NCI-H2029 treated with DMSO at 0.1 percent for 48 hours (cell line): ENCODE data around the gene VEGFC.

Experiments
- DNase-seq: peaks from one replicate; lab custom pipeline; 2025; lab: John Stamatoyannopoulos, UW

The VEGFC gene

GRCh38 chr4:176798540-176798939 lies 5.8 kb upstream of the VEGFC start:
- no peak for DNase-seq

GRCh38 chr4:176795441-176795840 lies 2.7 kb upstream of the VEGFC start:
- DNase-seq = no peak

DNA sequence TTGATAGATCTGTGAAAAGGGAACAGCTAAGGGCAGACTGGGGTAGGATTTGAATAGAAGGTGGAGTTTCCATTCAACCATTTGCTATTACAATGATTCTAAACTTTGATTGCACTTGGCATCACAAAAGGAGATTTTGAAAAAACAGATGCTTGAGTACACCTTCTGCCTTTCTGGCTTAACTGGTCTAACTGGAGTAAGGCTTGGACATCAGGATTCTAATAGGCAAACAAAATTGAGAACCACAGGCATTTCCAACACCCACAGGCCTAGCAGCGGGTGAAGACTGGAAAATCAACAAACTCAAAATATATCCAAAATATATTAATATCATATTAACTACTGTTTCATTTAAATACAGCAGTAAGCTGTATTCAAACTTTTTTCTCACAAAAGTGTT lies 1.9 kb upstream of the VEGFC start:
- no peak for DNase-seq

GRCh38 chr4:176794151-176794550 lies 1.4 kb upstream of the VEGFC start:
- no peak for DNase-seq

GRCh38 chr4:176793060-176793605 lies 411 bp upstream of the VEGFC start:
- no peak for DNase-seq

DNA sequence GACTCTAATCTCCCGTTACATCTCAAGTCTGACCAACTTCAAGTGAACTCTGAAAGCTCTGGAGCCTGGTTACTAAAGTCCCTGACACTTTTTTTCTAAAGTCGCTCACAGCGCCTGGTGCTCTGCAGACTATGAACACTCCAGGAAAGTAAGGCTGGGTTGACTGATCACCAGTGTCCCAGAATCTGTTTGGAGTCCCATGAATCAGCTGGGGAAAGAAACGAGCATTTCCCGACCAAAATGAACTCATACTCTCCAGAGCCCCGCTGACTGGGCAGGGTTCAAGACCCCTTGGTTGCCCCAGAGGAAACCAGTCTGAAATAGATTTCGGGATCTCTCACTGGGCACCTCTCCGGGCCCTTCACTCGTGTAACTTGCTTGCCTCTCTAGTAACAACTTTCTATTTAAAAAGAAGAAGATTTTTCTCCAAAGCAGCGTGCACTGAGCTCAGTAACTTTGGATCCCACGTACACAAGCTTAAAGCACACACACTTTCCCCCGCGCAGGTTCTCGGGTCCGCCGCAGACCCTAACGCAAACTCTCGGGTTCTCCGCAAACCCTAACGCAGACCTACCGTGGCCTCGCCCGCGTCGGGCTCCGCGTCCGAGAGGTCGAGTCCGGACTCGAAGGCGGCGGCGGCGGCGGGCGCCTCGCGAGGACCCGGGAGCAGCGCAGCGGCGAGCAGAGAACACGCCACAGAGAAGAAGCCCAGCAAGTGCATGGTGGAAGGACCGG lies 964 bp downstream of the VEGFC start:
- no peak for DNase-seq

GRCh38 chr4:176790398-176790797 lies 2.3 kb downstream of the VEGFC start:
- DNase-seq = no peak

- DNase-seq = no peak
Observed at GRCh38 chr4:176789955-176790354, 2.8 kb downstream of the VEGFC start.

DNA sequence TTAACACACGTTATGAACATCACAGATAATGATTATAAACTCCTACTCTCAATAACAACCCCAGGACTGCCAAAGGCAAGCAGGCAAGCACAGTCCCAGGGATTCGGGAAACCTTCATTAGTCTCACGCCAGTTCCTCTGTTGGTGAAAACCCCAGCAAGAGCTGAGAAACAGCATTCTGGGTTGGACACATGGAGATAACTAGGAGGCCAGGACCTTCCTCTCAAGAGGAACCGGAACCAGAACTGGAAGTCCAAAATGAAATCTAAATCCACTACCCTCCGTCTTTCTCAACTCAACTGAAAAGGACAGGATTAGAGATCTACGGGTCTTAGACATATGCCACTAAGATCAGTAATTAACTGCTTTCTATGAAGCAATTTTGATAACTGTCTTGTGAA lies 3.8 kb downstream of the VEGFC start:
- no peak for DNase-seq

- DNase-seq = no peak
Observed at GRCh38 chr4:176788248-176788647, 4.5 kb downstream of the VEGFC start.

DNA sequence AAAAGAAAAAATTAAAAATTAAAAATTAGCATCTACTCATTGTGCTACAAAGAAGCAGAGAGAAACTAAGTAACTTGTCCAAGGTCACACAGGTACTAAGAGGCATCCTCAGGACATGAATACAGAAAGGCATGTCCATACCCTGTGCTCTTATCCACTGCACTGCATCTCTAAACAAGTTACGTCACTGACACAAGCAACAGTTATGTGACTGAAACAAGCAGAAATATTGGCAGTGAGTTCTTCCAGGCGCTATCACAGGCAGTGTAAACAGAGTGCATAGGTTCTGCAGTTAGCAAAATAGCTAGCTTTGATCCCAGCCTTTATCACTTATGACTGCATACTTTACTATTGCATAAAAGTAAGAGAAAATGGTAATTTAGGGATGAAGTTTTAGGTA lies 7.9 kb downstream of the VEGFC start:
- no peak for DNase-seq

DNA sequence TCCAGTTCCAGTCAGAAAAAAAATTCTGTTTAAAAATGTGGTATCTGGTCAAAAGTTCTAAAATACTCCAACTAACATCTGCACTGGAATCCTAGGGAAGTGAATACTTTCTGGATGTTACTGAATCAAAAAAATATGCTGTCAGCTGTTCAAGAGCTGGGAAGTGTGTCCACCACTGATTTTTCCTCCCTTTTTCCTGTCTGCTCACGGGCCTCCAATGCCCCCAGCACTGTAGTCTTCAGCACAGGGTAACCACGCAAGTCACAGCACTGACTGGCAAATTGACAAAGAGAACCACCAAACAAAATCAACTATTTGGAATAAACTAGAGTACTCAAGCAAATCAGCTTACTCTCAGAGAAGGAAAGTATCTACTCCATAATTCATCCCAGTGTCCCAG lies 9.9 kb downstream of the VEGFC start:
- no peak for DNase-seq

GRCh38 chr4:176782191-176782590 lies 10.5 kb downstream of the VEGFC start:
- no peak for DNase-seq

DNA sequence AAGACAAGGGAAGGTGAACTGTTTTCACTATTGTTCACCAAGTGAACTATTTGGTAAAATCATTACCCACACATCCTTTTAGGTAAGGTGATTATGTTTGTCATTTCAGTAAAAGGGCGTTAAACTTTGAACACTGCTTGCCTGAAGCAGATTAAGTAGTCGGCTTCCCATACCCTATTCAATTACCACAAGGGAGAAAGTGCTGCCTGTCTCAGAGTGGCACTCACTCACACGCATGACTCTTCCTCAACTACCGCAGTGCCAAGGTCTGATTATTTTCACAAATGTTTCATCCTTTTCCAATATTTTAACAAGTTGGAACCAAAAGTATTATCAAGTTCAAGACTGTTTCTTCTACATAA lies 11.0 kb downstream of the VEGFC start:
- DNase-seq = no peak

GRCh38 chr4:176780995-176781738 lies 11.6 kb downstream of the VEGFC start:
- no peak for DNase-seq

- no peak for DNase-seq
Observed at GRCh38 chr4:176779421-176779820, 13.3 kb downstream of the VEGFC start.

DNA sequence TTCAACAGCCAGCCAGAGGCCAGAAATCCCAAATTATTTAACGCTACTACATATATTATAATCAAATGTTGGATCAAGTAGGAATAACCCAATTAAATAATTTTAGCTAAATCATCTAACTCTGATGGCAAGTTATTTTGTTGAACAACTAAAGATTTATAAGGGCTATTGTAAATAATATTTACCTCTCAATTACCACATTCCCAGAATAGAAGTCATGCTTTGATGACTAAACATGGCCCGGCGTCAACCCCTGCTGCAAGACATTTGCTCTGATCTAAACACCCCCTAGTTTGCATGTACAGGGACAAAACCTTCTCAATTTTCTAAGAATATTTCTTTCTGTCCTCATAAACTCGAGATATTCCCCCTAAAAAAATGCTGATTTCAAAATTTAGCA lies 14.2 kb downstream of the VEGFC start:
- no peak for DNase-seq

GRCh38 chr4:176778063-176778462 lies 14.7 kb downstream of the VEGFC start:
- DNase-seq = no peak

DNA sequence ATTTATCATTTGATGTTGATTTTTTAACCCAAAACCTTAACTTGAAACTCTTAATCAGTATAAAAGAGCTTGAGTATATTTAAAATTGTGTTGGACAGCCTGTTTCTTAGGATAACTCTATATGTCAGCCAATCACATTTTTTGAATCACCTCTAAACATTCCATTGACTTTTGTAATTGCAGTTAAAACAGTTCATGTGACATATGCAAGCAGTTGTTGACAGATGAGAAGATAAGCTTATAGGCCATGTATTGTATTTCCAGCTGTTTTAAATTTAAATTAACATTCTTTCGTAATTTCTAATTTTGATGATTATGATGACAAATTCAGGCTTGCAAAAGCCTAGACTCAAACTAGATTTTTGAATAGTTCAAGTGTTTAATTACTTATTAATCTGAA lies 17.4 kb downstream of the VEGFC start:
- DNase-seq = no peak

DNA sequence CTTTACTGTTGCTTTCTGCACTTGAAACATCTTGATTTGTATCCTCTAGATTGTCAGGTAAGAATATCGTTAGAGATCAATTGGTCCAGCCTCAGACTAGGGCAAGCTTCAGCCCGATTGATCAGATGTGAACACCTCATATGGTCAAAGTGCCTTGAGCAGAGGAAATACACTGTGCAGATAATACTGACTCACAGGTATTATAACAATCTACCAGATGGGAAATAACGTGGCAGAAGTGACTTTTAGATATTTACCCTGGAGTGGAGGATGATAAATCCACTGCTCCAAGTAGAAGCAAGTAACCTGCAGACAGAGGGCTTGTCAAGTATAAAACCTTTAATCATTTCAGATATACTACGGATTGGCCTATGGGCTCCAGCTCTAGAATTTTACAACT lies 17.9 kb downstream of the VEGFC start:
- DNase-seq = no peak

GRCh38 chr4:176769514-176769913 lies 23.2 kb downstream of the VEGFC start:
- DNase-seq = no peak

DNA sequence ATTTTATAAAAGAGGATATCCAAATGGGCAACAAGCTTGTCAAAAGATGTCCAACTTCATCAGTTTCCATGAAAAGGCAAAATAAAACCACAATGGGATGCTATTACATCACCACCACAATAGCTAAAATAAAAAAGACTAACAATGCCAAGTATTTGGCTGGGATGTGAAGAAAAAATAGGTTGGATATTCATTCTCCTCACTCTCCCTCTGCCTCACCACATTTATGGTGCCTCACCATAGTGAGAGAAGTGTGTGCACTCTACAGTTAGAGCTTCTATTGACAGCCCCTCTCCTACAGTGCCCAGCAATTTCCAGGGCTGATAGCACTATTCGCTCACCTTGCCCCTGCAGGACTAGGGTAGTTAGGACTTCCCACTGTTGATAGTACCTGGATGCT lies 25.5 kb downstream of the VEGFC start:
- DNase-seq = no peak

GRCh38 chr4:176762661-176763308 lies 29.9 kb downstream of the VEGFC start:
- no peak for DNase-seq
